ENCODE results near the gene ENO4.

ENO4 gene

GRCh38 chr10:116849248-116850057, at the start of gene ENO4:
Gene ENO4 (plus strand): TSS chr10:116849499. CDS start chr10:116849567, 68 bp downstream.
- DNase-seq (ENCODE audit: low read depth, low spot score): peak; percentile 95

GRCh38 chr10:116800286-116800929, 48.9 kb upstream of the ENO4 start:
- DNase-seq (ENCODE audit: low read depth, low spot score): no peak

- no peak for DNase-seq (ENCODE audit: low read depth, low spot score)
Measured at GRCh38 chr10:116801658-116802057, 47.6 kb upstream of the ENO4 start.

DNA sequence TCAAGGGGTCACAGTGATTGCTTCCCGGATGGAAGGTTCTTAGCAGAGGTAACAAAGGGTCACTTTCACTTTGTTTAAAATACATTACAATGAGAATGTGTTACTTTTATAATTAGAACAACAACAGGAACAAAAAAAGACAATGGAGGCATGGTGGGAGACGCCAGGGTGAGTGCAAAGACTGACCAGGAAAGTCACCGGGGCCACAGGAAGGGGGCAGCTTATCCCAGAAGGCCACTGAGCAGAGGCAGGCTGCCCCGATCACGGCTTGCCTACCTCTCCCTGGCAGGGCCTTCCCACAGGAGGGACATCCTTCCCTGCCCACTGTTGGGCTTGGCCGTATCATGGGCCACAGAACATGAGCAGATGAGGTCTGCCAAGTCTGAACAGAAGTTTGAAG, 46.8 kb upstream of the ENO4 start:
- no peak for DNase-seq (ENCODE audit: low read depth, low spot score)

DNA sequence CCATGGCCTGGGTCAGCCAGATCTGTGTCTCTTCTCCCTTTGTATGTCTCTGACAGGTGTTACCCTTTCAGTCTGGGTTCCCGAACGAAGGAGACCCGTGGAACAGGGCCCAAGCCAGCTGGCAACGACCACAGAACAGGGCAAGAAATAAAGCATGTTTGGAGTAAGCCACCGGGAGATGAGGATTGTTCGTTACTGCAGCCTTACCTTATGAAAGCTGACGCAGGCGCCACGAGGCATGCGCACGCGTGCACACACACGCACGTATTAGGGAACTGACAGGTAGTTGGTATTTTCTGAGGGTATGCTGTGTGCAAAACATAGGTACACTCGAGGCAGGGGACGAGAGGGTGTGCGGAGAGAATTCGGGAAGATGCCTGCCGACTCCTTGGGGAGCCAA, 46.4 kb upstream of the ENO4 start:
- DNase-seq (ENCODE audit: low read depth, low spot score): no peak

GRCh38 chr10:116803451-116804249, 45.6 kb upstream of the ENO4 start:
- DNase-seq (ENCODE audit: low read depth, low spot score): no peak

DNA sequence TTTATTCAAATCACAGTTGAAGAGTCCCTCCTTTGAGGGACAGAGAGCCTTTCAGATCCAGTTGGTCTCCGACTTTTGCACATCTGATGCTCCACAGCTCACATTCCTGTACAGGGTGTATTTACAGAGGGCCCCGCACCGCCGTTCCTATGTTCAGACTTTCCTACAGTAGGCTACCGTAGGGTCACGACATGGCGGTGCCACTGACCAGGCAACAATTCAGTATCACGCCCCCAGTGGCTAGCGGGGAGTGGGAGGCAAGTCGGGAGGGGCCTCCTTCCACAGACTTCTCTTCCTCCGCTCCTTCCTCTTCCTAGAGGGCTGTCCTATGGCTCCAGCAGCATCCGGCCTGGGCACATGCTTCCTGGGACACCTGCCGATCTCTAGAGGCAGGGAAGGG, 40.6 kb upstream of the ENO4 start:
- DNase-seq (ENCODE audit: low read depth, low spot score): no peak

DNA sequence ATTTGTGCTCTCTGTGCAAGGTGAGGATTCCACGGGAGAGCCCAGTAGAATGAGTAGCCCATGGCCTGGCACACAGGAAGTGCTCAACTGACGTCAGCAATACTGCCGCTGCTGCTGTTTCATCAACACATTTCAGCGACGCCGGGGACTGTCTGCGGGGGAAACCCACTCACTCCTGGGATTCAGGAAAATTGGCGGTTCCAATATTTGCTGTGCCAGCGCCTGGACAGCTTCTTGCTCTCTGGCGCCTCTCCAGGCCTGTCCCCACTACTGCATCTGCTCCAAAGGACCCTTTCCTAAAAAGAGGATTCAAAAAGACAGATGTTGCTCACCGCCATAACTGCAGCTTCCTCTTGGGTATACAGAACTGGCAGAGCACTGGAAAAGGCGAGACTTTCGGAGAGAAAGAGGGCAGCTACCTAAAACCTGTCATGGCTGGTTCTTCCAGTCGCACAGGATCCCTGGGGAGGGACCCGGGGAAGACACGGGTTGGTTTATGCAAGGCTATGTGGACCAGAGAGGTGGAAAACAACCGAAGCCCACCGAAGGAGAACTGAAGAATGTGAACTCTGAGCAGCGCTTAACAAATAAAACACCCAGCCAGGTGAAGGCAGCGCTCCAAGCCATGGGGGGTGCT, 39.7 kb upstream of the ENO4 start:
- no peak for DNase-seq (ENCODE audit: low read depth, low spot score)

DNA sequence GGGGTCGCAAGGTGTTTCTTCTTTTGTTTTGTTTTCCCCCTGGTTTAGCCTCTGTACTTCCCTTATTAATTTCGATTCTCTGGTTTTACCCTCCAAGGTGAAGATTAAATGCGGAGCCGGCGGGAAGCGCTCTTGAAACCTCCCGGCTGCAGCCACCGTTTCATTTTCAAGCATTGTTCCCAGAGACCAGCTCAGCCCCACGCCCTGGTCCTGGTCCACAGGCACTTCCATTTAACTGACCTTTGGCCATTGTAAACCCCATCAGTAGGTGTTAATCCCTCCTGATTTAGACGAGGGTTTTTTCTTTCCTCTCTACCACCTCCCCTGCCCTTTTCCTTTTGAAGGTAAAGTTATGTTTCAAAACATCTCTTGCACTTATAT, 39.2 kb upstream of the ENO4 start:
- no peak for DNase-seq (ENCODE audit: low read depth, low spot score)

DNA sequence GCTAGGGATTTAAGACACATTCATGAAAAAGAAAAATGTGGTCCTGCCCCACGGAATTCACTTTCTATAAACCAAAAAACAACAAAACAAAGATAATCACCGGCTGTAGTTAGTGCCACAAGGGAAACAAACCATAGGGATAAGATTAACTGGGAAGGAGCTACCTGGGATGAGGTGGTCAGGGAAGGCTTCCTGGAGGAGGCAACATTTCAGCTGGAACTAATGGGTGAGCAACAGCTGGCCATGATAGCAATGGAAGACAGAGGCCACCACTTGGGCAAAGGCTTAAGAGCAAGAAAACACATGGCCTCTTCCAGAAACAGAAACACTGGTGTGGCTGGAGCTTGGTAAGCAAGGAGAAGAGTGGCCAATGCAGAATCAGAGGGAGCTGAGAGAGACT, 38.4 kb upstream of the ENO4 start:
- no peak for DNase-seq (ENCODE audit: low read depth, low spot score)

- DNase-seq (ENCODE audit: low read depth, low spot score): no peak
Measured at GRCh38 chr10:116811691-116812090, 37.6 kb upstream of the ENO4 start.

DNA sequence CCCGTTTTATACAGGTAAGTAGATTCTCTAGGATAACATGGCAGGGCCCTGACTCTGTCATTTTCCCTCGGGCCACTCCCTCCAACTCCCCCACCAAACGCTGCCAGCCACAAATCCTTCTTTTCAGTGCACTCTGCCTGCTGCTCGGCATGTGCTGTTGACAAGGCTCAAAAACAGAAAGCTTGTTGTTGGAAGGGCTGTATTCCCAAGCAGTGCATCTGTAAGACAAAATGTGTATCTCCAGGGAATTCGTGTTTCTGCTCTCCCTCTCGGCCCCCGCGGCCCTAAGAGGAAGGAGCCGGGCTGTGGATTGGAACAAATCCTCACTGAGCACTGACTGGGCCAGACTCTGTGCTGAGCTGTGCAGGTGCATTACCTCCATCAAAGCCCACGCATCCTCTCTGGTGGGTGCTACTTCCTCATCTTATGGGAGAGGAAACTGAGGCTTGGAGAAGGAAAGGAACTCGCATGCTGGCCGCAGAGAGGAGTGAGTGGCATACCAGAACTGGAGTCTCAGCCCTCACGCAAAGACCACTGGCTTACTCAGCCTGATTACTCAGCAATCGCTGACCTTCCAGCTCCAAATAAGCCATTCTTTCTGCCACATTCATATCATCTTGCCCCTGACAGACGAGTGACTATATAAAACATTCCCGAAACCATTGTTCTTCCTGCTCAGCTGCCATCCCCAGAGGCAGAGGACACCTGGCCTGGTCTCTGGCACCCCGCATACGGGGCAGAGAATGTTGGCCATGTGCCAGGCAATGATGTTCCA, 33.5 kb upstream of the ENO4 start:
- peak; percentile 79 for DNase-seq (ENCODE audit: low read depth, low spot score)

DNA sequence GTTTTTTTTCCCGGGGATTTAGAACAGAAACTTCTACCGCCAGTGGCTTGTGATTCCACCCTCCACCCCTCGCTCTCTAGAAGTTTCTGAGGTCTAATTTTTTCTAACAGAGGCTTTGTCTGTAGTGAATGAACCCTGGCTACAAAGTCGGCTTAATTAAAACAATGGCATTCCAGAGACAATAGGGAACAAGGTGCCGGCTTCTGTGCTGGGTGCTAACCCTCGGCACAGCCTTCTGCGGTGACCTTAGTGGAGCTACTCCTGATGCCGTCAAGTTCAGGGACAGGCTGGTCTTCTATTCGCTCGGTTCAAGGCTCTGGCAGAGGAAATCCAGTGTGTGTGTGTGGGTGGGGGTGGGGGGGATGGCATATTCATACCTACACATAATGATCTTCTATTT, 32.1 kb upstream of the ENO4 start:
- DNase-seq (ENCODE audit: low read depth, low spot score): no peak

- no peak for DNase-seq (ENCODE audit: low read depth, low spot score)
Measured at GRCh38 chr10:116817780-116818343, 31.4 kb upstream of the ENO4 start.

- DNase-seq (ENCODE audit: low read depth, low spot score): no peak
Measured at GRCh38 chr10:116819999-116820677, 29.2 kb upstream of the ENO4 start.

- DNase-seq (ENCODE audit: low read depth, low spot score): no peak
Measured at GRCh38 chr10:116825901-116826300, 23.4 kb upstream of the ENO4 start.

GRCh38 chr10:116826803-116827202, 22.5 kb upstream of the ENO4 start:
- DNase-seq (ENCODE audit: low read depth, low spot score): peak; percentile 90

DNA sequence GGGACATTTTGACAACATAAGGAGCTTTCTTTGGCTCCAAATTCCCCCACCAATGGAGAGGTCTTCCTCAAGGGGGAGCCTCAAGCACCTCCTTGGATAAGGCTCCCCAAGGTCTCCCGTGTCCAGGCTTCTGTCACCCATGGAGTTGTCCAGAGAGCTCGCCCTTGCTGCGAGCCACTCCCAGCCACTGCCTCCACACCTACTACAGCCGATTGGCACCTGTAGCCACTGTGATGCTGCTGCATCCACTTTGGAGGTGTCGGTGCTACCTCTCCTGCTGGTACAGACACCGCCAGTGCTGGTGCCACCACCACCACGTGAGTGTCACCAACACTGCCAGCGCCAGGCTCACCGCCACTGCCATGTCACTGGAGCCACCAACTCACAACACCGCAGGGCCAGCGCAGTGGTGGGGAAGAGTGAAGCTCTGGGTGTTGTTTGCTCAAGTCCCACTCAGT, 22.1 kb upstream of the ENO4 start:
- DNase-seq (ENCODE audit: low read depth, low spot score): no peak

GRCh38 chr10:116828116-116828515, 21.2 kb upstream of the ENO4 start:
- no peak for DNase-seq (ENCODE audit: low read depth, low spot score)

DNA sequence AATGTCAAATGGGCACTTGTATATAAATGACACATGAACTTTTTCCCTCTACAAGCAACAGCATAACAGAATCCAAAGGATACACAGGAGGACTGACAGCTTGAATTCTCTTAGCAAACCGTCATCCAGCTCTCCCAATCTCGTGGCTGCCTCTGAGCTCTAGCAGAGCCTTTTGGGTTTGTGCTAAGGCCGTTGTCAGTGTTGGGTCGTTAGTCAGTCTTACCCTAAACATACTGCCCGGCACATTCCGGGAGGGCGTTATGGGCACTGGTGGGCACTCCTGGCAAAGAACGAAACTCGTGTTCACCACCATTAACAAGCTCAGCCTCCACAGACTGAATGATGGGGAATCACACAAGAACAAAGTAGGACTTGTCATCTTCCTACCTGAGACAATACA, 19.6 kb upstream of the ENO4 start:
- DNase-seq (ENCODE audit: low read depth, low spot score): no peak
